ENCODE results near the gene GAD1.

Gene GAD1

GRCh38 chr2:170886386-170886785 lies 69.7 kb downstream of the GAD1 start:
- H4K20me1 ChIP-seq (ENCODE audit: insufficient read depth, low read length, poor library complexity, severe bottlenecking) = no peaks in the 10 kb centered on the region
- peaks cover 14% of the 10 kb centered on the region for H3K4me1 ChIP-seq (ENCODE audit: insufficient read depth, low read length, poor library complexity, severe bottlenecking)
- no peaks in the 10 kb centered on the region for H3K9me2 ChIP-seq (replicated peaks; ENCODE audit: low read depth, low read length)
- no peak overlapping the region for H3K4me2 ChIP-seq (ENCODE audit: low read depth, low read length, poor library complexity, severe bottlenecking)
- TF ChIP-seq CTCF (conservative IDR thresholded peaks at IDR 0.05; ENCODE audit: low read length) (no peak), EZH2phosphoT487 (IDR thresholded peaks at IDR 0.05; ENCODE audit: borderline replicate concordance) (no peak)
- H2AFZ ChIP-seq (ENCODE audit: low read length) = peak overlapping the region; percentile 9; the same call in 1 of the 2 replicates
- no peaks in the 10 kb centered on the region for H3K27me3 ChIP-seq (ENCODE audit: insufficient read depth, low read length, poor library complexity, severe bottlenecking)
- H3K4me3 ChIP-seq (ENCODE audit: low read length, poor library complexity, severe bottlenecking) = no peak overlapping the region
- no peaks in the 10 kb centered on the region for H3K79me2 ChIP-seq (ENCODE audit: insufficient read depth, low read length)
- no peaks in the 10 kb centered on the region for H3K36me3 ChIP-seq (ENCODE audit: insufficient read depth, low read length)
- no peaks in the 10 kb centered on the region for H3K9me3 ChIP-seq (ENCODE audit: insufficient read depth, low read depth, low read length)
- no peak overlapping the region for H3K9ac ChIP-seq (ENCODE audit: low read depth, low read length, poor library complexity, severe bottlenecking)
- no peaks in the 10 kb centered on the region for H3F3A ChIP-seq (ENCODE audit: low read depth)

- Histone ChIP-seq H2AFZ (ENCODE audit: low read length) (no peak overlapping the region), H3K79me2 (ENCODE audit: insufficient read depth, low read length) (no peaks in the 10 kb centered on the region), H3K9me2 (replicated peaks; ENCODE audit: low read depth, low read length) (no peaks in the 10 kb centered on the region), H3K9me3 (ENCODE audit: insufficient read depth, low read depth, low read length) (no peaks in the 10 kb centered on the region), H3K27me3 (ENCODE audit: insufficient read depth, low read length, poor library complexity, severe bottlenecking) (no peaks in the 10 kb centered on the region), H3K36me3 (ENCODE audit: insufficient read depth, low read length) (no peaks in the 10 kb centered on the region), H3K4me3 (ENCODE audit: low read length, poor library complexity, severe bottlenecking) (no peak overlapping the region), H3K4me1 (ENCODE audit: insufficient read depth, low read length, poor library complexity, severe bottlenecking) (peaks cover 7% of the 10 kb centered on the region), H3F3A (ENCODE audit: low read depth) (no peaks in the 10 kb centered on the region), H4K20me1 (ENCODE audit: insufficient read depth, low read length, poor library complexity, severe bottlenecking) (no peaks in the 10 kb centered on the region), H3K9ac (ENCODE audit: low read depth, low read length, poor library complexity, severe bottlenecking) (no peak overlapping the region), H3K4me2 (ENCODE audit: low read depth, low read length, poor library complexity, severe bottlenecking) (no peak overlapping the region)
- no peak for TF ChIP-seq EZH2phosphoT487 (IDR thresholded peaks at IDR 0.05; ENCODE audit: borderline replicate concordance)
- TF ChIP-seq CTCF (conservative IDR thresholded peaks at IDR 0.05; ENCODE audit: low read length) = no peak
Observed at GRCh38 chr2:170887496-170887895, 70.8 kb downstream of the GAD1 start.

GRCh38 chr2:170887896-170888295 lies 71.2 kb downstream of the GAD1 start:
- Histone ChIP-seq H4K20me1 (ENCODE audit: insufficient read depth, low read length, poor library complexity, severe bottlenecking) (no peaks in the 10 kb centered on the region), H3K27me3 (ENCODE audit: insufficient read depth, low read length, poor library complexity, severe bottlenecking) (no peaks in the 10 kb centered on the region), H3K4me3 (ENCODE audit: low read length, poor library complexity, severe bottlenecking) (no peak overlapping the region), H3K79me2 (ENCODE audit: insufficient read depth, low read length) (no peaks in the 10 kb centered on the region), H3K9me2 (replicated peaks; ENCODE audit: low read depth, low read length) (no peaks in the 10 kb centered on the region), H2AFZ (ENCODE audit: low read length) (no peak overlapping the region), H3K4me2 (ENCODE audit: low read depth, low read length, poor library complexity, severe bottlenecking) (no peak overlapping the region), H3K36me3 (ENCODE audit: insufficient read depth, low read length) (no peaks in the 10 kb centered on the region), H3K4me1 (ENCODE audit: insufficient read depth, low read length, poor library complexity, severe bottlenecking) (peaks cover 7% of the 10 kb centered on the region), H3K9ac (ENCODE audit: low read depth, low read length, poor library complexity, severe bottlenecking) (no peak overlapping the region), H3F3A (ENCODE audit: low read depth) (no peaks in the 10 kb centered on the region), H3K9me3 (ENCODE audit: insufficient read depth, low read depth, low read length) (no peaks in the 10 kb centered on the region)
- TF ChIP-seq CTCF (conservative IDR thresholded peaks at IDR 0.05; ENCODE audit: low read length) (no peak), EZH2phosphoT487 (IDR thresholded peaks at IDR 0.05; ENCODE audit: borderline replicate concordance) (no peak)
